ENCODE results near the gene ATXN1. TPM values are rescaled to one million over a fixed set of nuclear protein-coding genes. Genes with fewer than 3 reads are reported as not detected.

Gene ATXN1
- total and polyA plus RNA-seq, 2 of the 13 experiments (the other 11 are each of a cell fraction or from before 2014, with no cell fraction given), result 20.7 to 39.5 TPM

DNA sequence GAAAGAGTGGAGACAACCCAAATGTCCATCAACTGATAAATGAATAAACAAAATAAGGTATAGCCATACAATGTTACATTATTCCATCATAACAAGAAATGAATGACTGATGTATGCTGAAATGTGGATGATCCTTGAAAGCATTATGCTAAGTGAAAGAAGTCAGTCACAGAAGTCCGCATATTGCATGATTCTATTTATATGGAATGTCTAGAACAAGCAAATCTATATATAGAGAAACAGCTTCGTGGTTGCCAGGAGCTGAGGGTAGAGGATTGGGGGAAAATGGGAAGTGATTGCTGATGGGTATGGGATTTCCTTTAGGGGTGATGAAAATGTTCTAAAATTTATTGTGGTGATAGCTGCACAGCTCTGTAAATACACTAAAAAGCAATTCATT lies 196.8 kb downstream of the ATXN1 start (continued):
- no peak for TF ChIP-seq BCLAF1 (IDR thresholded peaks at IDR 0.05)
- no peak for TF ChIP-seq CSRNP1 (CRISPR knock-in tag; IDR thresholded peaks at IDR 0.05)
- TF ChIP-seq NCOR1 (IDR thresholded peaks at IDR 0.05; ENCODE audit: borderline replicate concordance, low read length), result no peak
- no peak for TF ChIP-seq MBNL3 (CRISPR knock-in tag; conservative IDR thresholded peaks at IDR 0.05)
- TF ChIP-seq HCFC1 (IDR thresholded peaks at IDR 0.05; ENCODE audit: low read depth, low read length), result no peak
- no peak for TF ChIP-seq CSRNP2 (CRISPR knock-in tag; conservative IDR thresholded peaks at IDR 0.05; ENCODE audit: low read depth)
- no peak for TF ChIP-seq EEA1 (CRISPR knock-in tag; IDR thresholded peaks at IDR 0.05; ENCODE audit: borderline replicate concordance)
- TF ChIP-seq ZFP41 (CRISPR knock-in tag; IDR thresholded peaks at IDR 0.05; ENCODE audit: borderline replicate concordance), result no peak
- TF ChIP-seq THAP9 (CRISPR knock-in tag; IDR thresholded peaks at IDR 0.05; ENCODE audit: borderline replicate concordance), result no peak
- no peak for TF ChIP-seq THAP7 (CRISPR knock-in tag; IDR thresholded peaks at IDR 0.05)
